GM12873 (cell line): ENCODE measurements around the gene NSMCE1.

ENCODE experiments used
- TF ChIP-seq, protein P1 (sequence below): IDR thresholded peaks from 2 replicates; pipeline ENCODE4 v1.5.1; 2012; ENCODE audit warnings: low read depth, mild to moderate bottlenecking, moderate library complexity, low read length, control low read depth; ENCODE audit not compliant: insufficient read depth; ENCODE audit errors: missing control alignments

Gene NSMCE1

DNA sequence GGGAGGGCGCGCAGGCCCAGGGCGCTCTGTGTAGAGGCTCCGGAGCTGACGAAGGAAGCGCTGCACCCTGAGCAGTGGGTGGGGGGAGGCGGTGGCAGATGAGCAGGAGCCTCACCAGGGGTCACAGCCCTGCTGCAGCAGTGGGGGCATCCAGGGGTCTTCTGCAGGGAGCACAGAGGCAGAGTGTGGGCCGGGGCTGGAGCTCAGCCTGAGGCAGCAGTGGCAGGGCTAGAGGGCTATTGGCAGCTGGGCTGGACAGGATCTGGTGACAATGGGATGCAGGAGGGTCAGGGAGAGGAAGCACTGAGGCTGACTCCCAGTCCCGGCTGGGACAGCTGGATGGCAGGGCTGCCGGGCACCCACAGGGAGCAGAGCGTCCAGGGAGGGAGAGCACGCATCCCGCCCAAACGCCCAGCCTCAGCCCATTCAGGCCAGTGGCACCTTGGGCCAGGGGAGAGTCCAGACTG, 44.3 kb downstream of the NSMCE1 start:
- TF ChIP-seq, protein P1, sequence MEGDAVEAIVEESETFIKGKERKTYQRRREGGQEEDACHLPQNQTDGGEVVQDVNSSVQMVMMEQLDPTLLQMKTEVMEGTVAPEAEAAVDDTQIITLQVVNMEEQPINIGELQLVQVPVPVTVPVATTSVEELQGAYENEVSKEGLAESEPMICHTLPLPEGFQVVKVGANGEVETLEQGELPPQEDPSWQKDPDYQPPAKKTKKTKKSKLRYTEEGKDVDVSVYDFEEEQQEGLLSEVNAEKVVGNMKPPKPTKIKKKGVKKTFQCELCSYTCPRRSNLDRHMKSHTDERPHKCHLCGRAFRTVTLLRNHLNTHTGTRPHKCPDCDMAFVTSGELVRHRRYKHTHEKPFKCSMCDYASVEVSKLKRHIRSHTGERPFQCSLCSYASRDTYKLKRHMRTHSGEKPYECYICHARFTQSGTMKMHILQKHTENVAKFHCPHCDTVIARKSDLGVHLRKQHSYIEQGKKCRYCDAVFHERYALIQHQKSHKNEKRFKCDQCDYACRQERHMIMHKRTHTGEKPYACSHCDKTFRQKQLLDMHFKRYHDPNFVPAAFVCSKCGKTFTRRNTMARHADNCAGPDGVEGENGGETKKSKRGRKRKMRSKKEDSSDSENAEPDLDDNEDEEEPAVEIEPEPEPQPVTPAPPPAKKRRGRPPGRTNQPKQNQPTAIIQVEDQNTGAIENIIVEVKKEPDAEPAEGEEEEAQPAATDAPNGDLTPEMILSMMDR: no peak

DNA sequence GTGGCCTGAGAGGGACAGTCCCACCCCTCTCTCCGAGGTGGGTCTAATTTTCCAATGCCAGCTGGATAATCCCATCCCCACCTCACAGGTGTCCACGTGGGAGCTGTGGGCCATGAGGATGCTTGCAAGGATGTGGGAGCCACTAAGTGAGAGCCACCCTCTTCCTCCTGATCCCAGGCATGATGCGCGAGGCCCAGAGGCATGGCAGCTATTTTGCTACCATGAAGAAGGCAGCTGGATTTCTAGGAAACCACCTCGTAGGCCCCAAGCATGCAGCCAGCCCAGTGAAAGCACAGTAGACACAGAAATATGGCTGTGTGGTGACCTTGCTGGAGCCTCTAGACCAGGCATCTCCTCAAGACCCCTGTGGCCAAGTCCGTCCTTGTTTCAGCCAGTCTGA, 44.9 kb downstream of the NSMCE1 start:
- TF ChIP-seq, protein P1: no peak

DNA sequence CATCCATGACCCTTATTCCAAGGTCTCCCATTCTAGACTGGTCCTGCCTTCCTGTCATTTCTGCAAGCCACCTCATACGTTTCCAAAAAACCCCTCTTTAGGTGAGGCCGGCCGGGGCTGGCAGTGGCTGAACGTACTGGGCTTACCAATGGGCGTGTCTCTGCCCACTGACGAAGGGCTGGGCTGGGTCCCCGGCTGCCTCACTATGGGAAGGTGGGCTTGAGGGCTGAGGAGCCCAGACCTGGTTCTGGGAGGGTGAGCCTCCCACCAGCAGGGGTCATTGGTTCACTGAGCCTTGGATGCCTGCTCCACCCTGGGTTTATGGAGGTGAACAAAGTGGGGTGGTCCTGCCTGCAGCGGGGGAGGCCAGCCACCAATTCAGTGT, 45.4 kb downstream of the NSMCE1 start:
- TF ChIP-seq, protein P1: peak; percentile 18

GRCh38 chr16:27222249-27223225, 46.0 kb downstream of the NSMCE1 start:
- TF ChIP-seq, protein P1: no peak

DNA sequence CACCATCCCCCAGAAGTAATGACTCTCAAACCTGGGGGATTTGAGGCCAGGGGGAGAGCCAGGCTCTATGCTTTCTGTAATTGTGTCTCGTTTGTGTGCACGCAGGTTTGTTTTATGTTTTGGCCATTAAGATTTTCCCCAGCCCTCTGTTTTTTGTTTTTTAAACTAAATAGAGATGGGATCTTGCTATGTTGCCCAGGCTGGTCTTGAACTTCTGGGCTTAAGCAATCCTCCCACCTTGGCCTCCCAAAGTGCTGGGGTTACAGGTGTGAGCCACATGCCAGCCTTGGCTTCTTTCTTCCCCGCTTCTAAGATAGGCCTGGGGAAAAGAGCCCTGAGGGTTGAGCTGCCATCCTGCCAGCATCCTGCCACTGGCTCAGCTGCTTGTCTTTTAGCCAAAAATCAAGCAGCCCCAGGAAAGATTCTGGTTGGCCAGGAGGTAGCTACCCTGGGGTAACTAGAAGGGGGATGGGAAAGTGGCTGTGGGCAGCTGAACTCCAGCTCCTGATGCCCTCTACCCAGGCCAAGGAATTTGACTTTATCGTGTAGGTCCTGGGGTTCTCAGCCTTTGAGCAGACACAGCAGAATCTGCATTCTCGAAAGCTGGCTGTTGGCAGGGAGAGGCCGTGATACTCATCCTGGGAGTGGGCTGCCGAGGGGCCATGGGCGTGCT, 46.9 kb downstream of the NSMCE1 start:
- TF ChIP-seq, protein P1: no peak

GRCh38 chr16:27220991-27221390, 47.6 kb downstream of the NSMCE1 start:
- TF ChIP-seq, protein P1: no peak

GRCh38 chr16:27220527-27220926, 48.0 kb downstream of the NSMCE1 start:
- TF ChIP-seq, protein P1: no peak
